ENCODE measurements around the gene CEACAM18. TPM values are rescaled to one million over a fixed set of nuclear protein-coding genes. Genes with fewer than 3 reads are reported as not detected.
"Not testable (repeated sequence)": the region's sequence is repeated elsewhere in the genome, so short reads cannot be mapped to it uniquely, and the experiment has no call there.

The CEACAM18 gene
- polyA plus RNA-seq, 1 experiment, result not detected

- ChIA-PET CTCF (interaction anchor here (0.7 to 2.3 kb wide), 3 partner anchors 9 to 13 kb away, joined by 3 to 9 read pairs (median 3); no protein-coding TSS in a partner anchor), POLR2A (no interaction called here)
- no peak overlapping the region for H3K4me3 ChIP-seq (ENCODE audit: low read depth, low read length)
- no peak for DNase-seq (ENCODE audit: low read depth)
- no peaks in the 10 kb centered on the region; the same call in 1 of the 2 replicates for H3K27me3 ChIP-seq (ENCODE audit: control insufficient read depth, insufficient read depth, low read length)
- no peaks in the 10 kb centered on the region for H3K36me3 ChIP-seq (ENCODE audit: control insufficient read depth, insufficient read depth, low read length)
- no peak for TF ChIP-seq CTCF (IDR thresholded peaks at IDR 0.05; ENCODE audit: insufficient read depth, low read depth, low read length)
These were observed 15.7 kb upstream of the CEACAM18 start for GRCh38 chr19:51462681-51463080.

GRCh38 chr19:51463976-51464581 is 14.3 kb upstream of the CEACAM18 start:
- H3K36me3 ChIP-seq (ENCODE audit: control insufficient read depth, insufficient read depth, low read length); POLR2A ChIA-PET; CTCF ChIA-PET; H3K4me3 ChIP-seq (ENCODE audit: low read depth, low read length); DNase-seq (ENCODE audit: low read depth); H3K27me3 ChIP-seq (ENCODE audit: control insufficient read depth, insufficient read depth, low read length): not testable (repeated sequence)

GRCh38 chr19:51466723-51467122 is 11.6 kb upstream of the CEACAM18 start:
- ChIA-PET CTCF (interaction anchor here (0.7 to 1.2 kb wide), 2 partner anchors 8 to 152 kb away, joined by 3 read pairs; no protein-coding TSS in a partner anchor), POLR2A (interaction anchor here (0.6 kb wide), 1 partner anchor 46 kb away, joined by 3 read pairs; no protein-coding TSS in a partner anchor)
- H3K4me3 ChIP-seq (ENCODE audit: low read depth, low read length), result no peak overlapping the region
- DNase-seq (ENCODE audit: low read depth), result no peak
- H3K27me3 ChIP-seq (ENCODE audit: control insufficient read depth, insufficient read depth, low read length), result no peaks in the 10 kb centered on the region; the same call in 1 of the 2 replicates
- no peak for TF ChIP-seq CTCF (IDR thresholded peaks at IDR 0.05; ENCODE audit: insufficient read depth, low read depth, low read length)
- no peaks in the 10 kb centered on the region for H3K36me3 ChIP-seq (ENCODE audit: control insufficient read depth, insufficient read depth, low read length)

- no peak for TF ChIP-seq CTCF (IDR thresholded peaks at IDR 0.05; ENCODE audit: insufficient read depth, low read depth, low read length)
- H3K4me3 ChIP-seq (ENCODE audit: low read depth, low read length), result no peak overlapping the region
- H3K36me3 ChIP-seq (ENCODE audit: control insufficient read depth, insufficient read depth, low read length), result no peaks in the 10 kb centered on the region
- no peaks in the 10 kb centered on the region; the same call in 1 of the 2 replicates for H3K27me3 ChIP-seq (ENCODE audit: control insufficient read depth, insufficient read depth, low read length)
- no peak for DNase-seq (ENCODE audit: low read depth)
- ChIA-PET CTCF (interaction anchor here (0.7 to 1.4 kb wide), 3 partner anchors 15 to 189 kb away, joined by 3 to 4 read pairs (median 3); no protein-coding TSS in a partner anchor), POLR2A (no interaction called here)
These were observed 10.3 kb upstream of the CEACAM18 start for GRCh38 chr19:51467864-51468544.

- DNase-seq (ENCODE audit: low read depth), result no peak
- H3K27me3 ChIP-seq (ENCODE audit: control insufficient read depth, insufficient read depth, low read length), result no peaks in the 10 kb centered on the region
- H3K4me3 ChIP-seq (ENCODE audit: low read depth, low read length), result no peak overlapping the region
- no peaks in the 10 kb centered on the region for H3K36me3 ChIP-seq (ENCODE audit: control insufficient read depth, insufficient read depth, low read length)
- POLR2A ChIA-PET, result no interaction called here
- TF ChIP-seq CTCF (IDR thresholded peaks at IDR 0.05; ENCODE audit: insufficient read depth, low read depth, low read length), result no peak
- CTCF ChIA-PET, result interaction anchor here (0.8 to 1.4 kb wide), 2 partner anchors 15 to 188 kb away, joined by 3 to 4 read pairs; no protein-coding TSS in a partner anchor
These were observed 9.8 kb upstream of the CEACAM18 start for GRCh38 chr19:51468545-51468920.
